SK-N-SH (cell line): Measurements from ENCODE around the gene CCNT1. TPM values are rescaled to one million over a fixed set of nuclear protein-coding genes. Genes with fewer than 3 reads are reported as not detected.

Source experiments
- CTCF ChIA-PET: fragments of 300-600, 350-600 bp; formaldehyde crosslinking; extraction: SDS; loops from one replicate; lab custom pipeline; 2021; lab: Yijun Ruan, JAX
- POLR2A ChIA-PET: fragments of 350-600 bp; sonication (Branson Sonifier 250); formaldehyde crosslinking; extraction: SDS; loops from one replicate; lab custom pipeline; 2020; ENCODE audit warnings: antibody characterized with exemption, inconsistent platforms; lab: Yijun Ruan, JAX
- DNase-seq: peaks from one replicate; pipeline ENCODE4 v3.0.0; 2012
- H2AFZ ChIP-seq: fragments of 200-600 bp; sonication (generic); 2 replicates; pipeline ENCODE4 v1.8.1; 2016; ENCODE audit warnings: antibody characterized with exemption, mild to moderate bottlenecking, low read depth
- H3F3A ChIP-seq: fragments of 200-600 bp; sonication (generic); replicated peaks from 2 replicates; pipeline ENCODE3; 2016; ENCODE audit warnings: antibody characterized with exemption, mild to moderate bottlenecking; ENCODE audit not compliant: insufficient read depth
- H3K27ac ChIP-seq, 2 experiments: fragments of 200-500 bp in 1 of 2; fragments of 200-600 bp in 1 of 2; sonication (Bioruptor generic) in 1 of 2; sonication (generic), shearing (Covaris generic) in 1 of 2; 2 replicates each; pipeline versions ENCODE4 v1.5.1 to v1.6.1; 2014 to 2016; ENCODE audit warnings: low read depth in 2 of 2, inconsistent platforms in 1 of 2, low read length in 1 of 2, mild to moderate bottlenecking in 1 of 2, mixed read lengths in 1 of 2
- H3K27me3 ChIP-seq: fragments of 200-600 bp; sonication (generic), shearing (Covaris generic); 2 replicates; pipeline ENCODE4 v1.6.1; 2016; ENCODE audit warnings: mixed run types; ENCODE audit not compliant: insufficient read depth
- H3K36me3 ChIP-seq, 2 experiments: fragments of 200-500 bp in 1 of 2; fragments of 200-600 bp in 1 of 2; sonication (Bioruptor generic) in 1 of 2; sonication (generic) in 1 of 2; replicated peaks in 1 of 2; 2 replicates each; pipeline versions ENCODE3 to v1.5.1; 2014 to 2016; ENCODE audit warnings: low read length in 1 of 2, mild to moderate bottlenecking in 1 of 2; ENCODE audit not compliant: insufficient read depth in 2 of 2, control insufficient read depth in 1 of 2
- H3K4me1 ChIP-seq, 2 experiments: fragments of 200-500 bp in 1 of 2; fragments of 200-600 bp in 1 of 2; sonication (Bioruptor generic) in 1 of 2; sonication (generic), shearing (Covaris generic) in 1 of 2; 2 replicates each; pipeline versions ENCODE4 v1.5.1 to v1.6.1; 2014 to 2016; ENCODE audit warnings: low read depth in 1 of 2, low read length in 1 of 2, mixed run types in 1 of 2; ENCODE audit not compliant: insufficient read depth in 2 of 2, control insufficient read depth in 1 of 2
- H3K4me2 ChIP-seq: fragments of 200-600 bp; sonication (generic), shearing (Covaris generic); 2 replicates; pipeline ENCODE4 v1.6.1; 2017; ENCODE audit warnings: mixed run types
- H3K4me3 ChIP-seq, 2 experiments: fragments of 200-500 bp in 1 of 2; fragments of 200-600 bp in 1 of 2; sonication (Bioruptor generic) in 1 of 2; sonication (generic), shearing (Covaris generic) in 1 of 2; 2 replicates each; pipeline versions ENCODE4 v1.5.1 to v1.8.1; 2014 to 2016; ENCODE audit warnings: low read depth in 2 of 2, inconsistent platforms in 1 of 2, low read length in 1 of 2, mild to moderate bottlenecking in 1 of 2, mixed read lengths in 1 of 2, moderate library complexity in 1 of 2
- H3K79me2 ChIP-seq: fragments of 200-600 bp; sonication (generic); 2 replicates; pipeline ENCODE4 v1.8.1; 2017; ENCODE audit warnings: mild to moderate bottlenecking; ENCODE audit not compliant: insufficient read depth
- H3K9ac ChIP-seq: fragments of 200-600 bp; sonication (generic); 2 replicates; pipeline ENCODE4 v1.6.1; 2017; ENCODE audit warnings: mixed run types
- H3K9me2 ChIP-seq: fragments of 200-600 bp; sonication (generic); 2 replicates; pipeline ENCODE4 v1.6.1; 2017; ENCODE audit warnings: mixed run types
- H3K9me3 ChIP-seq: fragments of 200-600 bp; sonication (generic); 2 replicates; pipeline ENCODE4 v1.6.1; 2017; ENCODE audit warnings: mixed run types, mild to moderate bottlenecking, moderate library complexity
- H4K20me1 ChIP-seq: fragments of 200-600 bp; sonication (generic); 2 replicates; pipeline ENCODE4 v1.6.1; 2017; ENCODE audit warnings: mild to moderate bottlenecking, mixed run types; ENCODE audit not compliant: insufficient read depth
- CHD2 ChIP-seq: fragments of 150-350 bp; IDR thresholded peaks from 2 replicates; pipeline ENCODE4 v1.6.1; 2018; ENCODE audit warnings: low read length; ENCODE audit not compliant: partially characterized antibody
- EP300 ChIP-seq, 2 experiments: IDR thresholded peaks; 2 replicates each; pipeline versions ENCODE4 v1.4.0 to v1.6.1; 2012; ENCODE audit warnings: borderline replicate concordance in 1 of 2, low read depth in 1 of 2, low read length in 1 of 2
- EZH2phosphoT487 ChIP-seq: fragments of 200-600 bp; sonication (generic); IDR thresholded peaks from 2 replicates; pipeline ENCODE4 v1.6.1; 2017; ENCODE audit warnings: low read depth, mixed run types, mild to moderate bottlenecking, antibody characterized with exemption, moderate library complexity, borderline replicate concordance
- FOXM1 ChIP-seq: IDR thresholded peaks from 2 replicates; pipeline ENCODE4 v1.4.0; 2012; ENCODE audit warnings: low read depth, mild to moderate bottlenecking
- JUND ChIP-seq: IDR thresholded peaks from 2 replicates; pipeline ENCODE4 v1.4.0; 2012
- MEF2A ChIP-seq: IDR thresholded peaks from 2 replicates; pipeline ENCODE4 v1.4.0; 2012; ENCODE audit warnings: low read depth, borderline replicate concordance
- MXI1 ChIP-seq: IDR thresholded peaks from 2 replicates; pipeline ENCODE4 v1.6.1; 2012; ENCODE audit warnings: mild to moderate bottlenecking, low read depth, low read length, improper control_type of control experiment
- NRF1 ChIP-seq: IDR thresholded peaks from 2 replicates; pipeline ENCODE4 v1.6.1; 2012; ENCODE audit warnings: low read depth, mild to moderate bottlenecking, low read length
- RXRA ChIP-seq: IDR thresholded peaks from 2 replicates; pipeline ENCODE4 v1.4.0; 2012; ENCODE audit warnings: low read depth, mild to moderate bottlenecking, borderline replicate concordance
- SIN3A ChIP-seq: IDR thresholded peaks from 2 replicates; pipeline ENCODE4 v1.6.1; 2012; ENCODE audit warnings: low read depth, mild to moderate bottlenecking, low read length, moderate library complexity, borderline replicate concordance
- SMC3 ChIP-seq: IDR thresholded peaks from 2 replicates; pipeline ENCODE4 v1.6.1; 2012; ENCODE audit warnings: low read depth, low read length, improper control_type of control experiment
- TAF1 ChIP-seq: IDR thresholded peaks from 2 replicates; pipeline ENCODE4 v1.6.1; 2012; ENCODE audit warnings: low read depth, mild to moderate bottlenecking, low read length, moderate library complexity, borderline replicate concordance
- YY1 ChIP-seq: IDR thresholded peaks from 2 replicates; pipeline ENCODE4 v1.4.0; 2012; ENCODE audit warnings: low read depth, mild to moderate bottlenecking
- ZBTB33 ChIP-seq: IDR thresholded peaks from 2 replicates; pipeline ENCODE4 v1.4.0; 2012; ENCODE audit warnings: low read depth, borderline replicate concordance
- polyA plus RNA-seq, 3 experiments: library from polyadenylated mRNA; depleted of rRNA; stranded (reverse); fragments of >200 nt; gene quantifications; 2 replicates each; pipeline ENCODE4 v1.2.3, GENCODE V29; 2012
- small RNA-seq, 7 experiments: library from RNA; depleted of rRNA; stranded (forward); fragments of <200 nt; gene quantifications; one replicate each; pipeline ENCODE3, GENCODE V24; 2012
- TF ChIP-seq, protein P1 (sequence below): IDR thresholded peaks from 2 replicates; pipeline ENCODE4; 2012

The CCNT1 gene
- polyA plus RNA-seq, 1 of the 3 experiments (the other 2 are of a cell fraction): 7.2 TPM

GRCh38 chr12:48640428-48640827 is 76.1 kb downstream of the CCNT1 start:
- no peaks in the 10 kb centered on the region for H3K9me3 ChIP-seq
- no peak overlapping the region for H3K27ac ChIP-seq
- POLR2A ChIA-PET: no interaction called here
- no peaks in the 10 kb centered on the region for H3F3A ChIP-seq
- no peaks in the 10 kb centered on the region for H3K27me3 ChIP-seq
- no peaks in the 10 kb centered on the region for H3K9me2 ChIP-seq
- no peak overlapping the region for H3K4me2 ChIP-seq
- H4K20me1 ChIP-seq: no peaks in the 10 kb centered on the region
- H3K4me1 ChIP-seq: no peaks in the 10 kb centered on the region
- peaks cover 2 to 14% of the 10 kb centered on the region in 2 experiments for H3K36me3 ChIP-seq
- no peak overlapping the region for H2AFZ ChIP-seq
- no peaks in the 10 kb centered on the region for H3K79me2 ChIP-seq
- no peak overlapping the region for H3K9ac ChIP-seq
- DNase-seq: no peak
- CTCF ChIA-PET: no interaction called here
- H3K4me3 ChIP-seq: no peak overlapping the region
- TF ChIP-seq ZBTB33 (no peak), RXRA (no peak), YY1 (no peak), MEF2A (no peak), JUND (no peak), EZH2phosphoT487 (no peak), EP300 (IDR thresholded peaks at IDR 0.05; ENCODE audit: borderline replicate concordance in 1 of 2, low read depth in 1 of 2, low read length in 1 of 2) (no peak), NRF1 (no peak), SMC3 (no peak), SIN3A (no peak), MXI1 (no peak), FOXM1 (no peak), CHD2 (no peak), TAF1 (no peak)
- TF ChIP-seq, protein P1, sequence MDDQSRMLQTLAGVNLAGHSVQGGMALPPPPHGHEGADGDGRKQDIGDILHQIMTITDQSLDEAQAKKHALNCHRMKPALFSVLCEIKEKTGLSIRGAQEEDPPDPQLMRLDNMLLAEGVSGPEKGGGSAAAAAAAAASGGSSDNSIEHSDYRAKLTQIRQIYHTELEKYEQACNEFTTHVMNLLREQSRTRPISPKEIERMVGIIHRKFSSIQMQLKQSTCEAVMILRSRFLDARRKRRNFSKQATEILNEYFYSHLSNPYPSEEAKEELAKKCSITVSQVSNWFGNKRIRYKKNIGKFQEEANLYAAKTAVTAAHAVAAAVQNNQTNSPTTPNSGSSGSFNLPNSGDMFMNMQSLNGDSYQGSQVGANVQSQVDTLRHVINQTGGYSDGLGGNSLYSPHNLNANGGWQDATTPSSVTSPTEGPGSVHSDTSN: no peak

Small RNA genes lying within 50 kb of the gene (small RNA-seq; reads per million reads assigned to genes)
- gene MIR1291 (0 reads per million in 7 experiments), gene SNORA2A (22.6 to 1,433 (median 47.0) reads per million in 7 experiments), gene SNORA2B (0 to 92.0 (median 16.5) reads per million in 7 experiments), gene SNORA2C (0 to 12.6 (median 1.1) reads per million in 7 experiments)

Other genes with a start within 250 kb of the CCNT1 start
- gene ANP32D, start 244.1 kb downstream of the CCNT1 start, polyA plus RNA-seq (2012; rRNA removed): not detected in 2 replicates
- gene C12orf54, start 234.2 kb downstream of the CCNT1 start, polyA plus RNA-seq (2012; rRNA removed): not detected in 2 replicates
- gene OR8S1, start 191.1 kb downstream of the CCNT1 start, polyA plus RNA-seq (2012; rRNA removed): not detected in 2 replicates
- not detected in 2 replicates for gene LALBA, start 146.7 kb downstream of the CCNT1 start, polyA plus RNA-seq (2012; rRNA removed)
- 32.8 and 35.3 TPM in 2 replicates for gene KANSL2, start 34.5 kb downstream of the CCNT1 start, polyA plus RNA-seq (2012; rRNA removed)
- gene ADCY6, start 72.4 kb upstream of the CCNT1 start, polyA plus RNA-seq (2012; rRNA removed): 36.0 and 46.4 TPM in 2 replicates
- gene CACNB3, start 101.8 kb upstream of the CCNT1 start, polyA plus RNA-seq (2012; rRNA removed): 25.6 and 34.6 TPM in 2 replicates
- 50.4 and 52.5 TPM in 2 replicates for gene DDX23, start 135.5 kb upstream of the CCNT1 start, polyA plus RNA-seq (2012; rRNA removed)
- gene RND1, start 149.2 kb upstream of the CCNT1 start, polyA plus RNA-seq (2012; rRNA removed): 0.19 and 0.39 TPM in 2 replicates
- gene FKBP11, start 208.8 kb upstream of the CCNT1 start, polyA plus RNA-seq (2012; rRNA removed): 23.7 and 28.5 TPM in 2 replicates
- gene ARF3, start 240.8 kb upstream of the CCNT1 start, polyA plus RNA-seq (2012; rRNA removed): 204 and 261 TPM in 2 replicates